ENCODE measurements around the gene SGPP2.
"Not testable (repeated sequence)": the region's sequence is repeated elsewhere in the genome, so short reads cannot be mapped to it uniquely, and the experiment has no call there.

SGPP2 gene

GRCh38 chr2:222430071-222430470 lies 5.7 kb downstream of the SGPP2 start:
- no peak for DNase-seq

- no peak for DNase-seq
These were observed 6.3 kb downstream of the SGPP2 start for GRCh38 chr2:222430681-222431080.

GRCh38 chr2:222431869-222432268 lies 7.5 kb downstream of the SGPP2 start:
- DNase-seq, result no peak

- DNase-seq, result no peak
These were observed 9.2 kb downstream of the SGPP2 start for GRCh38 chr2:222433332-222434173.

- no peak for DNase-seq
These were observed 9.9 kb downstream of the SGPP2 start for GRCh38 chr2:222434204-222434603.

- not testable (repeated sequence) for DNase-seq
These were observed 11.2 kb downstream of the SGPP2 start for GRCh38 chr2:222435400-222436039.

GRCh38 chr2:222436040-222436413 lies 11.7 kb downstream of the SGPP2 start:
- no peak for DNase-seq

- DNase-seq, result no peak
These were observed 15.3 kb downstream of the SGPP2 start for GRCh38 chr2:222439692-222440091.

GRCh38 chr2:222440673-222441422 lies 16.5 kb downstream of the SGPP2 start:
- DNase-seq, result no peak

- DNase-seq, result no peak
These were observed 18.3 kb downstream of the SGPP2 start for GRCh38 chr2:222442665-222443064.

- no peak for DNase-seq
These were observed 20.9 kb downstream of the SGPP2 start for GRCh38 chr2:222445227-222445626.

GRCh38 chr2:222447131-222447530 lies 22.8 kb downstream of the SGPP2 start:
- no peak for DNase-seq

- DNase-seq, result no peak
These were observed 24.4 kb downstream of the SGPP2 start for GRCh38 chr2:222448748-222449181.

GRCh38 chr2:222450021-222450420 lies 25.7 kb downstream of the SGPP2 start:
- no peak for DNase-seq

- no peak for DNase-seq
These were observed 26.9 kb downstream of the SGPP2 start for GRCh38 chr2:222451224-222451674.

- DNase-seq, result no peak
These were observed 28.1 kb downstream of the SGPP2 start for GRCh38 chr2:222452422-222452950.

- DNase-seq, result no peak
These were observed 32.2 kb downstream of the SGPP2 start for GRCh38 chr2:222456479-222457077.

- DNase-seq, result no peak
These were observed 35.6 kb downstream of the SGPP2 start for GRCh38 chr2:222459983-222460382.

- DNase-seq, result no peak
These were observed 41.4 kb downstream of the SGPP2 start for GRCh38 chr2:222465746-222466145.

- no peak for DNase-seq
These were observed 44.0 kb downstream of the SGPP2 start for GRCh38 chr2:222468346-222468745.

- no peak for DNase-seq
These were observed 46.6 kb downstream of the SGPP2 start for GRCh38 chr2:222470802-222471468.

- DNase-seq, result no peak
These were observed 53.7 kb downstream of the SGPP2 start for GRCh38 chr2:222477962-222478608.

Data from activated T-cell treated with anti-CD3 and anti-CD28 coated beads, Interleukin-2, amount 50 U/mL, for 48 hours (primary cell).